ENCODE measurements around the gene C1orf167.

DNA sequence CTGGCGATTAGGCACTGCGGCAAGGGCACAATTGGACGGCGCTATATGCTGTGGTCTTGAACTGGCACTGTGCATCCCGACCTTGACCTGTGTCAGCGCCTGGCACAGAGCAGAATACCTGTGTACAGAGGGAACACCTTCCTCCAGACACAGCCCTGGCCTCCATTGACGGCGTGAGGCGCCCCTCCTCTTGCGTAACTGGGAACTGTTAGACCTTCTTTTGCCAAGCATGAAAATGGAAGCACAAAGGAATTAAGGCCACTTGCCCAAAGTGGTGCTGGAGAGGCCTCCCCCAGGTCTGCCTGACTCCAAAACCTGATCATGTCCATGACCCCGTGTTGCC lies 32.9 kb upstream of the C1orf167 start:
- TF ChIP-seq, protein P1, sequence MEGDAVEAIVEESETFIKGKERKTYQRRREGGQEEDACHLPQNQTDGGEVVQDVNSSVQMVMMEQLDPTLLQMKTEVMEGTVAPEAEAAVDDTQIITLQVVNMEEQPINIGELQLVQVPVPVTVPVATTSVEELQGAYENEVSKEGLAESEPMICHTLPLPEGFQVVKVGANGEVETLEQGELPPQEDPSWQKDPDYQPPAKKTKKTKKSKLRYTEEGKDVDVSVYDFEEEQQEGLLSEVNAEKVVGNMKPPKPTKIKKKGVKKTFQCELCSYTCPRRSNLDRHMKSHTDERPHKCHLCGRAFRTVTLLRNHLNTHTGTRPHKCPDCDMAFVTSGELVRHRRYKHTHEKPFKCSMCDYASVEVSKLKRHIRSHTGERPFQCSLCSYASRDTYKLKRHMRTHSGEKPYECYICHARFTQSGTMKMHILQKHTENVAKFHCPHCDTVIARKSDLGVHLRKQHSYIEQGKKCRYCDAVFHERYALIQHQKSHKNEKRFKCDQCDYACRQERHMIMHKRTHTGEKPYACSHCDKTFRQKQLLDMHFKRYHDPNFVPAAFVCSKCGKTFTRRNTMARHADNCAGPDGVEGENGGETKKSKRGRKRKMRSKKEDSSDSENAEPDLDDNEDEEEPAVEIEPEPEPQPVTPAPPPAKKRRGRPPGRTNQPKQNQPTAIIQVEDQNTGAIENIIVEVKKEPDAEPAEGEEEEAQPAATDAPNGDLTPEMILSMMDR (IDR thresholded peaks at IDR 0.05 in 2 of 3, conservative IDR thresholded peaks at IDR 0.05 in 1 of 3; ENCODE audit: control insufficient read depth in 2 of 3, extremely low read depth in 1 of 3, insufficient read depth in 1 of 3, low read depth in 3 of 3, low read length in 3 of 3), result no peak
- TF ChIP-seq, protein P2, sequence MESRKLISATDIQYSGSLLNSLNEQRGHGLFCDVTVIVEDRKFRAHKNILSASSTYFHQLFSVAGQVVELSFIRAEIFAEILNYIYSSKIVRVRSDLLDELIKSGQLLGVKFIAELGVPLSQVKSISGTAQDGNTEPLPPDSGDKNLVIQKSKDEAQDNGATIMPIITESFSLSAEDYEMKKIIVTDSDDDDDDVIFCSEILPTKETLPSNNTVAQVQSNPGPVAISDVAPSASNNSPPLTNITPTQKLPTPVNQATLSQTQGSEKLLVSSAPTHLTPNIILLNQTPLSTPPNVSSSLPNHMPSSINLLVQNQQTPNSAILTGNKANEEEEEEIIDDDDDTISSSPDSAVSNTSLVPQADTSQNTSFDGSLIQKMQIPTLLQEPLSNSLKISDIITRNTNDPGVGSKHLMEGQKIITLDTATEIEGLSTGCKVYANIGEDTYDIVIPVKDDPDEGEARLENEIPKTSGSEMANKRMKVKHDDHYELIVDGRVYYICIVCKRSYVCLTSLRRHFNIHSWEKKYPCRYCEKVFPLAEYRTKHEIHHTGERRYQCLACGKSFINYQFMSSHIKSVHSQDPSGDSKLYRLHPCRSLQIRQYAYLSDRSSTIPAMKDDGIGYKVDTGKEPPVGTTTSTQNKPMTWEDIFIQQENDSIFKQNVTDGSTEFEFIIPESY (IDR thresholded peaks at IDR 0.05), result no peak
- TF ChIP-seq SMC3 (IDR thresholded peaks at IDR 0.05; ENCODE audit: borderline replicate concordance, low read length) (no peak), NFYB (IDR thresholded peaks at IDR 0.05; ENCODE audit: insufficient read depth, low read depth, low read length) (no peak), ATF7 (IDR thresholded peaks at IDR 0.05; ENCODE audit: low read depth) (no peak), SP1 (IDR thresholded peaks at IDR 0.05; ENCODE audit: low read depth, low read length) (no peak), FOS (IDR thresholded peaks at IDR 0.05; ENCODE audit: borderline replicate concordance, extremely low read depth, insufficient read length) (no peak)
- TF ChIP-seq, protein P3, sequence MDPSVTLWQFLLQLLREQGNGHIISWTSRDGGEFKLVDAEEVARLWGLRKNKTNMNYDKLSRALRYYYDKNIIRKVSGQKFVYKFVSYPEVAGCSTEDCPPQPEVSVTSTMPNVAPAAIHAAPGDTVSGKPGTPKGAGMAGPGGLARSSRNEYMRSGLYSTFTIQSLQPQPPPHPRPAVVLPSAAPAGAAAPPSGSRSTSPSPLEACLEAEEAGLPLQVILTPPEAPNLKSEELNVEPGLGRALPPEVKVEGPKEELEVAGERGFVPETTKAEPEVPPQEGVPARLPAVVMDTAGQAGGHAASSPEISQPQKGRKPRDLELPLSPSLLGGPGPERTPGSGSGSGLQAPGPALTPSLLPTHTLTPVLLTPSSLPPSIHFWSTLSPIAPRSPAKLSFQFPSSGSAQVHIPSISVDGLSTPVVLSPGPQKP (IDR thresholded peaks at IDR 0.05; ENCODE audit: low read depth, low read length), result no peak
